Measurements from ENCODE around the gene SMIM35. TPM values are rescaled to one million over a fixed set of nuclear protein-coding genes. Genes with fewer than 3 reads are reported as not detected.
"Not testable (repeated sequence)": the region's sequence is repeated elsewhere in the genome, so short reads cannot be mapped to it uniquely, and the experiment has no call there.

SMIM35 gene
- total RNA-seq, 1 experiment from 2014 or later: not detected

- DNase-seq (ENCODE audit: low spot score); in situ Hi-C loops (cut with HindIII; ENCODE audit: low sequenced_read_pairs): not testable (repeated sequence)
These were observed 108.4 kb downstream of the SMIM35 start for GRCh38 chr11:117978291-117978910.

DNA sequence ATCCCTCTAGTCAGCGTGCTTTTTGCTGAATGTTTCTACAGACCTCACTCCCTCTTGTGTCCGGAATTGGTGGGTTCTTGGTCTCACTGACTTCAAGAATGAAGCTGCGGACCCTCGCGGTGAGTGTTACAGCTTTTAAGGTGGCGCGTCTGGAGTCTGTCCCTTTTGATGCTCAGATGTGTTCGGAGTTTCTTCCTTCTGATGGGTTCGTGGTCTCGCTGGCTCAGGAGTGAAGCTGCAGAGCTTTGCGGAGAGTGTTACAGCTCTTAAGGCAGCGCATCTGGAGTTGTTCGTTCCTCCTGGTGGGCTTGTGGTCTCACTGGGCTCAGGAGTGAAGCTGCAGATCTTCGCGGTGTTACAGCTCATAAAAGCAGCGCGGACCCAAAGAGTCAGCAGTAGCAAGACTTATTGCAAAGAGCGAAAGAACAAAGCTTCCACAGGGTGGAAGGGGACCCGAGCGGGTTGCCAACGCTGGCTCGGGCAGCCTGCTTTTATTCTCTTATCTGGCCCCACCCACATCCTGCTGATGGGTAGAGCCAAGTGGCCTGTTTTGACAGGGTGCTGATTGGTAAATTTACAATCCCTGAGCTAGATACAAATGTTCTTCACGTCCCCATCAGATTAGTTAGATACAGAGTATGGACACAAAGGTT is 109.0 kb downstream of the SMIM35 start:
- DNase-seq (ENCODE audit: low spot score); in situ Hi-C loops (cut with HindIII; ENCODE audit: low sequenced_read_pairs): not testable (repeated sequence)

GRCh38 chr11:117977029-117977428 is 109.7 kb downstream of the SMIM35 start:
- in situ Hi-C loops (cut with HindIII; ENCODE audit: low sequenced_read_pairs): no loop called here

DNA sequence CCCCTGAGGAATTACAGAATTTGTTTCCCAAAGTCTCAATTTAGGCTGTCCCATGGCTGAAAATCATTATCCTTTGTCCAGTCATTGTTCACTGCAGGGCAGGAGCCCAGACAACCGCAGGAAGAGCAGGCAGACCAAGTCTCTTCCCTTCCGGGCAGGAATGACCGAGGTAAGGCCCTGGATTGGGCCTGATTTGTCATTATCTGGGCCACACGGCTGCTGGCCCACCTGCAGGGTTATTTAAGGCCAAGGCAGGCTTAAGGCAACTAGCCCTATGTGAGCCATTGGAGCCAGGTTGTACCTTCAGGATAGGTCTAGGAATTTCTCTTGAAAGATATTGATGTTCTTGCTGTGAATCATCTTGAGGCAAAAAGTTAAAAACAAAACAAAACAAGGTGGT is 110.3 kb downstream of the SMIM35 start:
- DNase-seq (ENCODE audit: low spot score): no peak
- in situ Hi-C loops (cut with HindIII; ENCODE audit: low sequenced_read_pairs): no loop called here

More at GRCh38 chr11:117977029-117977428, 109.7 kb downstream of the SMIM35 start:
- DNase-seq (ENCODE audit: low spot score): no peak

DNA sequence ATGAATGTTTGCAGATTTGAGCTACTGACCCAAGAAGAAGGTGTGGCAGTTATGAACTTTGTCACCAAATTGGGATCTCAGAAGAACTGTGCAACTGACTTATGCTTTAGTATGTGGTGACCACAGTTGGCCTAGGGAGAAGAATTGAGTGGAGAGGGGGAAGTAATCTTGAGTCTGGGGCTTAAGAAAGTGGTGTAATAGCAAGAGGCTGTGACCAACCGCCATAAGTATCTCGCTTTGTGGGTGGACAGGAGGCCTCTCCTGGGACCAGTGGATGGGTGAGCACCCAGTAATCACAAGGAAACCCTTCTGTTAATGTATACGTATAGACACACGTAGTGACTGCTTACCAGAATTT is 113.3 kb downstream of the SMIM35 start:
- no peak for DNase-seq (ENCODE audit: low spot score)
- in situ Hi-C loops (cut with HindIII; ENCODE audit: low sequenced_read_pairs): no loop called here

DNA sequence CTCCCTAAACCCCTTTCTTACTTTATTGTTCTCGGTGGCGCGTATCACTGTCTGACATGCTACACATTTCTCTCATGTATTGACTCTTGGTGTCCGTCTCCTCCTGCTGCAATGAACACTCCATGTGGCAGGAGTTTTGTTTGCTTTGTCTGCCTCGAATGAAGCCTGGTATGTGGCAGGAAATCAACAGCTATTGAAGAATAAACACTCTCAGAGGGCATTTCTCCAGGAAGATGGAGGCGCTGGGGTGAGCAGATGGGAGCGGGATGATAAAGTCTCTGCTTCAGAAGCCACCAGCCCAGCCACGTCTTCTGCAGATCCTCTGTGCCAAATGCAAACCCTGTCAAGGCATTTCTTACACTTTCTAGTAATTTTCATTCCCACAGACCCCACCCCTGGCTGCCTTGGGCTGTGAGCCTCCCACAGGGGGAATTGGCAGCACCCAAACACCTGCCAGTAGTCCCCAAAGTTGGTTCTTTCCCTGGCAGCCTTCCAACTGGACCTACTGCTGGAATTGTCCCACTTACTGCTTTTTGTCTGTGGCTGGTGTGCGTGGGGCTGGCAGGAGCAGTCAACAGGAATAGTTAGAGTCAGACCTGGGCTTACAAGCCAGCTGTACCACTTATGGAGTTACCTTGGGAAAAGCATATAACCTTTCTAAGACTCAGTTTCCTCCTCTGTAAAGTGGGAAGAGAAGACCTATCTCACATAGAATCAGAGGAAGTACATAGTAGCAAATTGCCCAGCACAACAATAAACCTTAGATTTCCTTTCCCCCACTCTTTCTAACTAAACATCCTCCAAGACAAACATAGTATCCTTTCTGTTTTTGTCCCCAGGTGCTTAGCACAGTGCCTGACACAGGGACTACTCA is 113.9 kb downstream of the SMIM35 start:
- in situ Hi-C loops (cut with HindIII; ENCODE audit: low sequenced_read_pairs): no loop called here
- DNase-seq (ENCODE audit: low spot score): no peak

- in situ Hi-C loops (cut with HindIII; ENCODE audit: low sequenced_read_pairs): no loop called here
- DNase-seq (ENCODE audit: low spot score): no peak
These were observed 114.7 kb downstream of the SMIM35 start for GRCh38 chr11:117972044-117972443.

- in situ Hi-C loops (cut with HindIII; ENCODE audit: low sequenced_read_pairs): no loop called here
- no peak for DNase-seq (ENCODE audit: low spot score)
These were observed 116.3 kb downstream of the SMIM35 start for GRCh38 chr11:117970400-117971024.

DNA sequence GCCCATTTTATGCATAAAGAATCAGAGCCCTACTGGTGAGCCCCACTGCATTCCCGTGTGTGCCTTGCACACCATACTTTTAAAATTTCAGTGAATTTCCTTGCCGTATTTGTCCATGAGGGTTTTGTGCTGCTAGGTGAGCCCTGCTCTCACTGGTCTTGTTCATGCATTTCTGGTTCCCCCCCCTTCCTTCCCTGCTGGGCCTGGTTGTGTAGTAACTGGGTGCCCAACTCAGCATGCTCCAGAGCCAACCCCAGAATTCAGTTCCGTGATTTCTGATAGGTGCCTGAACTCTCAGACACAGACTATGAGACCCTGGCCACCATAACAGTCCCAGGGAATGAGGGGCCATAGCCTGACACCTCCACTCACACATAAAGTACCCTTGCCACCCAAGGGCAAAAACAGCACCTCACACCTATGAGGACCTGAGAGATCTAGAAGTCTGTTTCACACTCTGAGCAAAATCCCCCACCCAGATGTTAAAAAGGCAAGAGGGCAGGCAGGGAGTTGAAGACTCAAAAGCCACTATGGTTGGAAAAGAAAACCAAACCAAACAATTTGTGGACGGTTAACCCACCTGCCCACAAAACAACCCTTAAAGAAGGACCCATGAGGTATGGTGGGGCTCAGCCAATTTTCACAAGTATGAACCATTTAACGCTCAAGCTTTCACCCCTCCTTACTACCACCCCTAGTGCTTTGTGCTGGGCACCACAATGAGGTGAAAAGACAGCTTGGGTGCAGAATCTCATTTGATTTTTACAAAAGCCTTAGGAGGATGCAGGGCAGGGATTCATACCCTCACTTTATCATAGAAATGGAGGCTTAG is 117.4 kb downstream of the SMIM35 start:
- in situ Hi-C loops (cut with HindIII; ENCODE audit: low sequenced_read_pairs): no loop called here
- no peak for DNase-seq (ENCODE audit: low spot score)

DNA sequence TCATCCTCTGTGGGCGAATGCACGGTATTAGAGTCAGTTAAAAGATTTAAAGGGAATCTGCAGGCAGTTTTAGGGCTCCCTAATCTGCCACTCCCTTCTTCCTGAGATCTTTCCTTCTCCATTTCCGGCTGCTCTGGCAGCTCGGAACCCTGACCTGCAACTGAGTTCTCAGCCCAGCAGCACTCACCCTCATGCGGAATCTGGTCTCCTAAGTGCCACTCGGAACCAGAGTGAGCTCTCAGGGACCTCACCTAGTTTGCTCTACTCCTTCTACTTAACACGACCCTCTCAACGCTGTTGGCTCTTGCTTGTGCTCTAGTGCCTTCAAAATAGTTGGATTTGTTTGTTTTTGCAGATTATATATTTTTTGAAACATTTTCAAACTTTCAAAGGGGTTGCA is 119.9 kb downstream of the SMIM35 start:
- no peak for DNase-seq (ENCODE audit: low spot score)
- in situ Hi-C loops (cut with HindIII; ENCODE audit: low sequenced_read_pairs): no loop called here

DNA sequence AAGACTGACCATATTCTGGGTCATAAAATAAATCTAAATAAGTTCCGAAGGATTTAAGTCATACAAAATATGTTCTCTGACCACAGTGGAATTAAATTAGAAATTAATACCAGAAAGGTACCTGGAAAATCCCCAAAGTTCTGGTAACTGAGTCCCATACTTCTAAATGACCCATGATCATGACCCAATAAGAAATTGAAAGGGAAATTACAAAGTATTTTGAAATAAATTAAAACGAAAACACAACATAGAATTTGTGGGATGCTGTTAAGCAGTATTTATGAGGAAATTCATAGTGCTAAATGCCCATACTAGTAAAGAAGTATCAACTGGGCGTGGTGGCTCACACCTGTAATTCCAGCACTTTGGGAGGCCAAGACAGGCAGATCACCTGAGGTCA is 123.9 kb downstream of the SMIM35 start:
- in situ Hi-C loops (cut with HindIII; ENCODE audit: low sequenced_read_pairs): no loop called here
- no peak for DNase-seq (ENCODE audit: low spot score)

GRCh38 chr11:117961896-117962295 is 124.9 kb downstream of the SMIM35 start:
- no peak for DNase-seq (ENCODE audit: low spot score)
- in situ Hi-C loops (cut with HindIII; ENCODE audit: low sequenced_read_pairs): no loop called here

DNA sequence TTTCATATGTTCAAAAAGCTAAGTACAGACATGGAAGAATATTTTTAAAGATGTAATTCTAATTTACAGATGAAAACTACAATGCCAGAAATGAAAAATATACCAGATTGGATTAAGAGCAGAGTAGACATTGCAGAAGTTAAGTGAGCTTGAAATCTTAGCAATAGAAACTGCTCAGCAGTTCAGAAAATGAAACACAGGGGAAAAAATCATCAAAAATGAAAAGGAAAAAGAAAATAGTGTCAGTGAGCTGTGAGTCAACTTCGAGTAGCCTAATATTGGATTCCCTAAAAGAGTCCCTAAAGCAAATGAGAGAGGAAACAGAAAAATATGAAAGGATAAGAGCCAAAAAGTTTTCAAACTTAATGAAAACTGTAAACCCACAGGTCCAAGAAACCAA is 126.4 kb downstream of the SMIM35 start:
- in situ Hi-C loops (cut with HindIII; ENCODE audit: low sequenced_read_pairs): no loop called here
- no peak for DNase-seq (ENCODE audit: low spot score)

- in situ Hi-C loops (cut with HindIII; ENCODE audit: low sequenced_read_pairs): no loop called here
These were observed 127.2 kb downstream of the SMIM35 start for GRCh38 chr11:117959438-117960149.

DNA sequence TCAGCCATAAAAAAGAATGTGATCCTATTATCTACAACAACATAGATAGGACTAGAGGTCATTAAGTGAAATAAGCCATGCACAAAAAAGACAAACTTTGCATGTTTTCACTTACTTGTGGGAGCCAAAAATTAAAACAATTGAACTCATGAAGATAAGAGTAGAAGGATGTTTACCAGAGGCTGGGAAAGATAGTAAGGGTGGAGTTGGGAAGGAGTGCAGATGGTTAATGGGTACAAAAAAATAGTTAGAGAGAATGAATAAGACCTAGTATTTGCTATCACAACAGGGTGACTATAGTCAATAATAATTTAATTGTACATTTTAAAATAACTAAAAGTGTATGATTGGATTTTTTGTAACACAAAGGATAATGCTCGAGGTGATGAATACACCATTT is 127.8 kb downstream of the SMIM35 start:
- no peak for DNase-seq (ENCODE audit: low spot score)
- in situ Hi-C loops (cut with HindIII; ENCODE audit: low sequenced_read_pairs): no loop called here

More at GRCh38 chr11:117959438-117960149, 127.2 kb downstream of the SMIM35 start:
- no peak for DNase-seq (ENCODE audit: low spot score)

Data from G401 (cell line).